Frontal cortex (tissue), 1 donor: ENCODE measurements around the gene RPA1. TPM values are rescaled to one million over a fixed set of nuclear protein-coding genes. Genes with fewer than 3 reads are reported as not detected.

ENCODE experiments used
- total RNA-seq: library from RNA; depleted of rRNA; stranded (reverse); fragments of >200 nt; gene quantifications from one replicate; pipeline ENCODE4 v1.2.3, GENCODE V29; 2014

The RPA1 gene
- total RNA-seq, 1 donor from 2014 or later: 19.2 TPM

Other genes starting within 250 kb of the RPA1 start
- gene SLC43A2, start 201.2 kb upstream of the RPA1 start, total RNA-seq: 15.5 TPM
- 3.3 TPM for gene SCARF1, start 184.3 kb upstream of the RPA1 start, total RNA-seq
- 2.9 TPM for gene RILP, start 180.1 kb upstream of the RPA1 start, total RNA-seq
- gene PRPF8, start 145.1 kb upstream of the RPA1 start, total RNA-seq: 75.0 TPM
- gene TLCD2, start 119.6 kb upstream of the RPA1 start, total RNA-seq: 0.41 TPM
- gene WDR81, start 105.3 kb upstream of the RPA1 start, total RNA-seq: 10.2 TPM
- not detected for gene SERPINF2, start 87.1 kb upstream of the RPA1 start, total RNA-seq
- gene SERPINF1, start 67.9 kb upstream of the RPA1 start, total RNA-seq: 9.0 TPM
- gene SMYD4, start 103 bp upstream of the RPA1 start, total RNA-seq: 8.6 TPM
- 20.4 TPM for gene RTN4RL1, start 195.3 kb downstream of the RPA1 start, total RNA-seq
- gene DPH1, start 200.1 kb downstream of the RPA1 start, total RNA-seq: 21.6 TPM
- 14.7 TPM for gene OVCA2, start 212.0 kb downstream of the RPA1 start, total RNA-seq
- 3.3 TPM for gene HIC1, start 225.1 kb downstream of the RPA1 start, total RNA-seq